Measurements from ENCODE around the gene SIRT6. TPM values are rescaled to one million over a fixed set of nuclear protein-coding genes. Genes with fewer than 3 reads are reported as not detected.
"Not testable (repeated sequence)": the region's sequence is repeated elsewhere in the genome, so short reads cannot be mapped to it uniquely, and the experiment has no call there.

SIRT6 gene
- total RNA-seq, 2 donors from 2014 or later = 23.5 to 37.3 TPM

GRCh38 chr19:4227771-4228170 lies 45.4 kb upstream of the SIRT6 start:
- H3K9me3 ChIP-seq = no peaks in the 10 kb centered on the region
- TF ChIP-seq POLR2AphosphoS5 (IDR thresholded peaks at IDR 0.05) = no peak
- TF ChIP-seq POLR2A (IDR thresholded peaks at IDR 0.05) = no peak
- no peak for TF ChIP-seq CTCF (IDR thresholded peaks at IDR 0.05)
- intact Hi-C loops (cut with DNase I) = no loop called here
- peaks cover 3% of the 10 kb centered on the region for H3K27me3 ChIP-seq (replicated peaks; ENCODE audit: insufficient read depth)
- DNase-seq (ENCODE audit: low spot score) = no peak
- no peaks in the 10 kb centered on the region for H3K4me1 ChIP-seq (replicated peaks)
- H3K36me3 ChIP-seq = no peaks in the 10 kb centered on the region
- H3K4me3 ChIP-seq = no peak overlapping the region
- no peak overlapping the region for H3K27ac ChIP-seq

- Histone ChIP-seq H3K27me3 (replicated peaks; ENCODE audit: insufficient read depth) (no peaks in the 10 kb centered on the region), H3K4me3 (no peak overlapping the region), H3K36me3 (no peaks in the 10 kb centered on the region), H3K9me3 (no peaks in the 10 kb centered on the region), H3K4me1 (replicated peaks) (no peaks in the 10 kb centered on the region), H3K27ac (no peak overlapping the region)
- 71% methylated on average over 8 of the region's 8 CpGs for WGBS
- TF ChIP-seq POLR2A (IDR thresholded peaks at IDR 0.05) (no peak), POLR2AphosphoS5 (IDR thresholded peaks at IDR 0.05) (no peak), CTCF (IDR thresholded peaks at IDR 0.05) (no peak)
- intact Hi-C loops (cut with DNase I) = no loop called here
- DNase-seq (ENCODE audit: low spot score) = no peak
Measured at GRCh38 chr19:4225885-4226284, 43.5 kb upstream of the SIRT6 start.

GRCh38 chr19:4224470-4224869 lies 42.1 kb upstream of the SIRT6 start:
- WGBS = 48% methylated on average over 15 of the region's 15 CpGs
- intact Hi-C loops (cut with DNase I) = no loop called here
- H3K36me3 ChIP-seq = no peaks in the 10 kb centered on the region
- H3K9me3 ChIP-seq = no peaks in the 10 kb centered on the region
- H3K27me3 ChIP-seq (replicated peaks; ENCODE audit: insufficient read depth) = no peaks in the 10 kb centered on the region
- H3K4me1 ChIP-seq (replicated peaks) = no peaks in the 10 kb centered on the region
- no peak for DNase-seq (ENCODE audit: low spot score)
- no peak for TF ChIP-seq CTCF (IDR thresholded peaks at IDR 0.05)
- no peak for TF ChIP-seq POLR2A (IDR thresholded peaks at IDR 0.05)
- no peak overlapping the region for H3K4me3 ChIP-seq
- H3K27ac ChIP-seq = no peak overlapping the region

DNA sequence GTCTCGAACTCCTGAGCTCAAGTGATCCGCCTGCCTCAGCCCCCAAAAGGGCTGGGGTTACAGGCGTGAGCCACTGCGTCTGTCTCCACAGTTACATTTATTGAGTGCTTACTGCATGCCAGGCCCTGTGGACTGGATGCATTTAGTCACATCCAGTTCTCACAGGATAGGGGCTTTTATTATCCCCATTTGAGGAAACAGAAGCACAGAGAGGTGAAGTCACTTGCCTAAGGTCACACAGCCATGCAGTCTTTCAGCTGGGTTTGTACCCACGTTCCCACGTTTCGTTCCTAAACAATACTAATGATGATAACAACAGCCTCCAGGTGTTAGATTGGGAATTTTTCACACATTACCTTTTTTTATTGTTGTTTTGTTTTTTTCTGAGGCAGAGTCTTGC lies 37.8 kb upstream of the SIRT6 start:
- H3K4me3 ChIP-seq = no peak overlapping the region
- H3K36me3 ChIP-seq = no peaks in the 10 kb centered on the region
- 96% methylated on average over 7 of the region's 7 CpGs for WGBS
- no peaks in the 10 kb centered on the region for H3K27me3 ChIP-seq (replicated peaks; ENCODE audit: insufficient read depth)
- intact Hi-C loops (cut with DNase I) = no loop called here
- H3K4me1 ChIP-seq (replicated peaks) = no peaks in the 10 kb centered on the region
- no peaks in the 10 kb centered on the region for H3K9me3 ChIP-seq
- H3K27ac ChIP-seq = no peak overlapping the region
- TF ChIP-seq POLR2A (IDR thresholded peaks at IDR 0.05) = no peak
- no peak for TF ChIP-seq POLR2AphosphoS5 (IDR thresholded peaks at IDR 0.05)
- no peak for TF ChIP-seq CTCF (IDR thresholded peaks at IDR 0.05)
- DNase-seq (ENCODE audit: low spot score) = no peak

DNA sequence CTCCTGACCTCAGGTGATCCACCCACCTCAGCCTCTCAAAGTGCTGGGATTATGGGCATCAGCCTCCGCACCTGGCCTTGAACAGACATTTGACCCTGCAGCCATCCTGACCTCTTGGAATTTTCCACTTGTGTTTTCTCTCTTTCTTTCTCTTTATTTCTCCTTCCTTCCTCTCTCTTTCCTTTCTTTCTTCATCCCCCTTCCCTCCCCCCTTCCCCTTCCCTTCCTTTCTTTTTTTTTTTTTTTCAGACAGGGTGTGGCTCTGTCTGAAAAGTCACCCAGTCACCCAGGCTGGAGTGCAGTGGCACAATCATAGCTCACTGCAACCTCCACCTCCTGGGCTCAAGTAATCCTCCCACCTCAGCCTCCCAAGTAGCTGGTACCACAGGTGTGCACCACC lies 36.2 kb upstream of the SIRT6 start:
- H3K36me3 ChIP-seq; H3K9me3 ChIP-seq; H3K4me3 ChIP-seq; H3K4me1 ChIP-seq (replicated peaks); intact Hi-C loops (cut with DNase I); H3K27me3 ChIP-seq (replicated peaks; ENCODE audit: insufficient read depth); H3K27ac ChIP-seq; DNase-seq (ENCODE audit: low spot score): not testable (repeated sequence)
- 90% methylated on average over 1 of the region's 1 CpG for WGBS

Data from prostate gland (tissue), 2 donors.